Endometrium (tissue), 2 donors: ENCODE measurements around the gene HOXB5.

Experiments used
- FAIRE-seq: peaks from 2 replicates; lab custom pipeline; 2012; peaks lifted over from hg19 to GRCh38; lab: Jason Lieb, UNC
- donor health status: control.
- donor health status: control.

HOXB5 gene

DNA sequence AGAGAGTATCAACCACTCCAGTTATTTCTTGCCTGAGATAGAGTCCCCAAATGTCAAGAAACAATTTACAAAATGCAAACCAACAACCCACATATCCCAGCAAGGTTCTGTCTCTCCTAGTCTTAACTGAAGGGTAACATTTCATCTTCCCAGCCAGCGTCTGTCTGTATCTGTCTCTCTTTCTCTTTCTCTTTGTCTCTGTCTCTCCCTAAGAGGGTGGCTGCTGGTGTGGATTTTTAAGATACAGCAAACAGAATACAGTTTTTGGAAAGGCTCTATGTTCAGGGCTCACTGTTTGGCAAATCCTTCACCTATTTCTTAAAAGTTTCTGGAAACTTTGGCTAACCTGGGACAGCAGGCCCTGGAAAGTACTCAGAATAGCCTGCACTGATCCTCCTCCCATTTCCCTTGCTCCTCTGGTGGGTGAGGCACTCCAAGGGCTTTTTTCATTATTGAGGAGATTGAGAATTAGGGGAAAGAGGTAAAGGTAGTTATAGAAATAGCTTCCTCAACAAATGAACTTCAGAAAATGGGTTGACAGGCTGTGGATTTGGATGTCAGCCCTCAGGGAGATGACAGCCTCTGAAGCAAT, 21.7 kb downstream of the HOXB5 start:
- FAIRE-seq = no peak

DNA sequence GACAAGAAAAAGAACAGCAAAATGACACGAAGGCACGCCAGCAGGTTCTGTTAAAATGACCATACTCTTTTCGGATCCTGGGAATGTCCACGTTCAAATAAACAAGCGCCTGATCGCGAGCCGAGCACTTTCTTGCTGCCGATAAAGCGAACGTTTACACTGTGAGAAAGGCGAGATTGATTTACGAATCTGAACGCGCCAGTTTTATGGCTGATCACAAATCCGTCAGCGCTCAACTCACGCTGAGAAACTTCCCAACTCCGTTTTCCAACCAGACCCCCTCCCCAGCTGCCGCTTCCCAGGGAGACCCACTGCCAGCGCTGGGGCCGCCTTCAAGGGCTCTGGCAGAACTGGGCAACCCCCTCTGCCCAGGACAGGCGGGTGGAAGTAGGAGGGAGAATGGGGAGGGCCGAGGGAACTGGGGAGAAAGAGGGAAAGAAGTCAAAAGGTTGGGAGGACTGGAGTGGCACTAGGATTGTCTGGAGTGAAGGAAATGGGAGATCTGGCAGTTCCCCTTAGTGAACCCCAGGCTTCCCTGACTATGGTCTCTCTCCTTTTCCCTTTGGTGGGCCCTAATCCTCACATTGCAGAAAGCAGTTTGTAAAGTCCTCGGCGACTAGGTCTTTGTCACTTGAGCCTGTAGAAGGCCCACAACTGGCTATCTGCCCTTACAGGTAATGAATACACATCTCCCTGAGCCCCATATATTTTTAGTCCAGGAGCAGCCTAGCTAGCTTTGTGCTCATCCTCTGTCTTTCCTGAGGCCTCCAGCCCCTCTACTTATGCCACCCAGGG, 22.4 kb downstream of the HOXB5 start:
- no peak for FAIRE-seq

DNA sequence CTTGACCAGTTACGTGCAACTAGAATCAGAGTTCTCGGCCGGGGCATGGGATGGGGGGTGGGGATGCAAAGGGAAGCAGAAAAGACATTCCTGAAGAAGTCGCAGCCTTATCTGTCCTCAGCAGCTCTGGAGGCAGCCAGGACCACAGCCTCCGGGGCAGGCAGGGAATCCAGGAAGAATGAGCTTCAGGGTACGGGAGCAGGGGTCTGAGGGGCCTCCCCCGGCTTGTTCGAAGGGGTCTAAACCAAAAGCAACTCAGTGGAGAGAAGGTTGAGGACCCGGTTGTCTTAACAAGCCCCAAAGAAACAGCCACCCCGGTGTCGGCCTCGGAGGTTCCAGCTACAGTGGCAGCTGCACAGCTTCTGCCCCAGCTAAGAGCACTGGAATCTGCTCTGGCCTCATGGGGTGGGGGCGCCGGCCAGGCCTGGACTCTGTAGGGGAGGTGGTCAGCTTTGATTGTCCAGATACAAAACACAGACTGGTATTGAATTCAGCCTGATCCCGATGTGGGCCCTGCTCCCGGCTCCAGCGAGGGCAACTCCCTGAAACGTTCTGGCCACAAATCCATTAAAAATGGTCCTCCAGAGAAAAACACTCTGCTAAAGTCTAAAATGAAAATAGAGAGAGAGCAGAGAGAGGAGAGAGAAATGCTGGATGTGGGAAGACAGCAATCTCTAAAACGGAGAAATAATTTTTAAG, 23.1 kb downstream of the HOXB5 start:
- FAIRE-seq = no peak

DNA sequence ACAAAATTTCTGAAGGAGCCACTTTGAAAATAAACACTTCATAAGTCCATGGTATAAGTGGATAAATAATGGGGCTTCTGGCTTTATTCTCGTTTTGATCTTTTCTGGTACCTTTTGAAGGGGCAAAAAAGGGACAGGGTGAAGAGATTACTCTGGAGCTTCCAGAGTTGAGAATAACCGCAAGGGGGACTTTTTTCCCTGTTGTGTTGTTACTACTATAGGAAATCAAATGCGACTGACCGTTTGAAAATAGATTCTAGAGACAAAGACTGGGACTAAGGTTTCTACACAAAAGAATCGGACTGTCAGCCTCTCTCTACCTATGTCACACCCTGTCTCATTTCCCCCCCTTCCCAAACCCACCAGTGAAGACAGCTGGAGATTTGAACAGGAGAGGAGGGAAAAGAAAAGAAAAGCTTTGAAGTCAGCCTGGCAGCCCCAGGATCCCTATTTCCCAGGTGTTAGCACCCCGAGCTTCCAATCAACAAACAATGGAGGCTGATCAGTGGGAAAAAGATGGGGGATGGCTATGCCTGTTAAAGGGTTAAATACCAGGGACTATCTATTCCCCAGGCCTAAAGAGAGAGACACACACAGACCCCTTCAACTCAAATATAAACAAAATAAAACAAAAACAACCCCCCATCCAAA, 23.8 kb downstream of the HOXB5 start:
- no peak for FAIRE-seq

DNA sequence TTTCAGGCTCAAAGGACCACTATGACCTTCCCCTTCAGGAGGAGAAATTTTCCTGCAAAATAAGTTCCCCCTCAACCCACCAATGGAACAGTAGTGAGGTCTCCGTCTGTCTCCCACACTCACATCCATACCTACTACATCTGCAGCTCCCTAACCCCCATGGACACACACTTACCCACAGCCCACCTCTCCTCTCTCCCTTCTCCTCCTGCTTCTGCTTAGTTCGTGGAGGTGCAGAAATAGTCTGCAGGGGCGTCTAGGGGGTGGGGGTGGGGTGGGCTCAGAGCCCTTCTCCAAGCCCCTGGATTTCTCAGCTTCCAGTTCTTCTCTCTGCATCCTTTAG, 24.4 kb downstream of the HOXB5 start:
- FAIRE-seq = no peak

DNA sequence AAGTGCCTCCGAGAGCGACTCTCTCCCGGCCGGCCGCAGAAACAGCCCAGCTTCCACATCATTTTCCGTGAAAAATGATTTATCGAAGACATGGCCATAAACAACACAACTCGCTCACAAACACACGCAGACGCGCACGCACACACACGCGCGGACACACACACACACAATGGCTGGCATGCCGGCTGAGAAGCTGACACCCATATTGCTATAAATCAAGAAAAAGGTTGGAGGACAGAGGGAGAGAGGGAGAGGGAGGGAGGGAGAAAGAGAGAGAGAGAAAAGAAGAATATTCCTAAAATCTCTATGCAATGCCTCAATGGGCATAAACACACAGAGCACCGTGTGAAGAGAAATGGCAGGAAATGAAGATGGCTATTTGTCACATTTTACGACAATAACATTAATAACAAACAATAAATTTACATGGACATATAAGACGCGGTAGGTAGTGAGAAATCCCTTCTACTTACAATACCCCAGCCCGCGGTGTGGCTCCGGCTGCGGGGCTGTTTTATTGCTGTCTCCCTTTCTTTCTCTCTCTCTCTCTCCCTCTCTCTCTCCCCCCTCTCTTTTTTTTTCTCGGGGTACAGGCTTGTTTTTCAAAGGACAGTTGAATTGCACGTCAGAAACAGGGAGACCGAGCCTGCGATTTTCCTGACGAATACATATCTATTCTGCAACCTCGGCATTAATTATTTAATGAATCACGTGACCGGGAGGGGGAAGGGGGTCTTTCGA, 24.9 kb downstream of the HOXB5 start:
- FAIRE-seq = no peak

DNA sequence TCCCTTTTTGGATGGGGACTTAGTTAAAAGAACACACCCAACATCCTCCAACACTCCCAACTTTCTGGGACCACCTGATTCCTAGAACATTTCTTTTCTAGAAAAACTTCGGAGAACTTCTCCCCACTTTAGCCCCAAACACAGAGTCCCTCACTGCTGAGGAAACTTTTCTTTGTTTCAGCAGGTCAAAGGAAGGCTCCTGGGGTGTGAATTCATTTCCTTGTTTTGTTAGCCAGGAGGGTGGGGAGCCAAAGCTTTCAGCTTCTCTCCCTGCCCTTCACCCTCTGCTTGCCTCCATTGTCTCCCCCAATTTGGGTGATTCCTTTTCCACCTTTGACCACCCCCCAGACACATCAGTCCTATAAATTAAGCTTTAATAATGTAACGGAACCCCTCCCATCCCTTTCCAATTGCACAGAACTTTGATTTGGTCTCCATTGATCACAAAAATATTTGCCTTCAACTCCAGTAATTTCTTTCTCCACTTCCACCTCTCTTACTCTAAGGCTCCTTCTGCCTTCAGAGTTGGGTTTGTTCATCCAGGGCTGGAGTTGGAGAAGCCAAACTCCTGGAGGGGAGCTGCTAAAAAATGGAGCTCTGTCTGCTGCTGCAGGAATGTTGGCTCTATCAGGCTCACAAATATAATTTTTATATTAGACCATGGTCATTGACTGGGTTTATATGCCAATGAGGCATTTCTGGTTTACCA, 25.8 kb downstream of the HOXB5 start:
- no peak for FAIRE-seq

DNA sequence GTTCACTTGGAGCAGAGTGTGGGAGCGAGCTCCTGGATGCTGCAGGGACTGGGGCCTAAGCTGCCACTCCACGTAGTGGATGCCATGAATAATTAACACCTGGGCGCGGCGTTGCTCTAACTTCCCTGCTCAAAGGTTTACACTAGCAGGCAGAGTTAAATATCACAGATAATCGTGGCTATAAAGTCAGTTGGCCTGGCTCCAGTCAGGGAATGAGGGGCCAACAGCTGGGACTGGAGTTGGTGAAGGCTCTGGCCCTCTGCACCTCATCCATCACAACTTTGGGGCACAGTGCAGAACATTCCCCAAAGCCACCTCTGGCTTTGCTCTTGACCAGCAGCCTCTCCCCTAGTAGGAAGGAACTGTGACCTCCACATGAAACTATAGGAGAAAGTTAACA, 26.4 kb downstream of the HOXB5 start:
- no peak for FAIRE-seq

DNA sequence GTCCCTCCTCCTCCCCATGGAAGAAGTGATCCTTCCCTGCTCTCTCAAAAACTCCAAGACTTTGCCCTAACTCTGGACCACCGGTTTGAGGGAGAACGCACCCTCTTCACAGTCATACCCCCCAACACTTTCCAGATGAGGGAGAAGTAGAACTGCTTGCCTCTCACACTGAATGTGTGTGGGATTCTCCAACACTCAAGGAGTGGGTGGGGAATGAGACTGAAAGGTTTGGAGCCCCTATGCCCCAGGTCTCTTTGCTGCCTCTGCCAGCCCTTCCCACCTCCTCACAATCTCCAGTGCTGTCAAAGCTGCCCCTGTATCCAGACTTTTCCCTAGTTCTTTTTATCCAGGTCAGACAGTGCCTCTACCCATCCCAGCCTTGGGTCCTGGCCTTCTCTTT, 26.9 kb downstream of the HOXB5 start:
- no peak for FAIRE-seq

DNA sequence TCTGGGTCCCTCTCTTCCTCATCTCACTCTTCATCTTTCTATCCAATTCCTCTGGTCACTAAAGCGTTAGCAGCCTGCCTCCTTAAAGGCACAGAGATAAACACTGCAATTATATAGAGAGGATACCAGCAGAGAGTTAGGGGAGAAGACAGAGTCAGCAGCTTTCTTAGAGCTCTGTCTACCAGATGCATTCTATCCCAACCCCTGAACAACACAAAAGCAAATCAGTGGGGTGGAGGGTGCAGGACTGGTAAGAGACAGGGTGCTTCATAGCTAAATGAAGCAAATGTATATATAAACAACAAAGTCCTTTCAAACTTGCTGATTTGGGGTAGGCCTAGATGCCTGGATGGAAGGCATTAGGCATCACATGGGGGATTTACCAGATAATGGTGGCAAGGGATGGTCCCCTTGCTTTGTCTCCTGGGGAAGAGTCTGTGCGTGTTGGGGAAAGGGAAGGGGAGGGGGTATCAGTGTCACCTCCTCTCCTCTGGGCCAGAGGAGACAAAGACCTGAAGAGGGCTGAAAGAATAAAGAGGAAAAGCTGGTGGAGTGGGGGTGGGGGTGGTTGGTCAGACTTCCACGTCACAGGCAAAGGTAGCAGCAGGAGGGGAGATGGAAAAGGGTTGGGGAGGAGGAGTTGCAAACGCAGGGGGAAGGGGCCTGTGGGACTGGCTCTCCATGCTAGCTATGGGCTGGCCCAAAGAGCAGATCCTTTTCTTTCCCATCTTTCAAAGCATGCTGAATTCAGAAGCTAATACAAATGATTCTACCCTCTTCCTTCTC, 27.5 kb downstream of the HOXB5 start:
- FAIRE-seq = no peak

DNA sequence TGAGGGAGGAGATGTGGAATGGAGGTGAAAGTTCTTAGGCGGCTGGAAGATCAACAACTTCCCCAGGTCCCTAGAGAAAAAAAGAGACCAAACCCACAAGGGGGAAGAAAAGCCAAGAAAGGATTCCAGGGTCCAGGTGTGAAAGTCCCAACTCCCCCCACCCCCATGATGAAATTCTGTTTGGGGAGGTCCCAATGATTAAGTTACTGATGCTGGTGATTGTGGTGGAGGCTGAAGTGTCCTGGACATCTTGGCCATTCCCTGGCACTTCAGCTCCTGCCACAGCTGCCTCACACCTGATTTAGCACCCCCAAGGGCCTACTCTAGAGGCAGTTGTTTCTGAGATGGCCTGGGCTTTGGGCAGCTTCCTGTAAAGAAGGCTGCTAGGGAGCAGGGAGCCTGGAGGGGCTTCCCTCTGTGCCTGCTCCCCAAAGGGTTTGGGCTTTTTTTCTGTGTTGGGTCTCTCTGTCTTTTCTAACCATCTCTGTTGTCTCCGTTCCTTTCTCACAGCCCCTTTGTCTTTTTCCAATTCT, 28.5 kb downstream of the HOXB5 start:
- no peak for FAIRE-seq

DNA sequence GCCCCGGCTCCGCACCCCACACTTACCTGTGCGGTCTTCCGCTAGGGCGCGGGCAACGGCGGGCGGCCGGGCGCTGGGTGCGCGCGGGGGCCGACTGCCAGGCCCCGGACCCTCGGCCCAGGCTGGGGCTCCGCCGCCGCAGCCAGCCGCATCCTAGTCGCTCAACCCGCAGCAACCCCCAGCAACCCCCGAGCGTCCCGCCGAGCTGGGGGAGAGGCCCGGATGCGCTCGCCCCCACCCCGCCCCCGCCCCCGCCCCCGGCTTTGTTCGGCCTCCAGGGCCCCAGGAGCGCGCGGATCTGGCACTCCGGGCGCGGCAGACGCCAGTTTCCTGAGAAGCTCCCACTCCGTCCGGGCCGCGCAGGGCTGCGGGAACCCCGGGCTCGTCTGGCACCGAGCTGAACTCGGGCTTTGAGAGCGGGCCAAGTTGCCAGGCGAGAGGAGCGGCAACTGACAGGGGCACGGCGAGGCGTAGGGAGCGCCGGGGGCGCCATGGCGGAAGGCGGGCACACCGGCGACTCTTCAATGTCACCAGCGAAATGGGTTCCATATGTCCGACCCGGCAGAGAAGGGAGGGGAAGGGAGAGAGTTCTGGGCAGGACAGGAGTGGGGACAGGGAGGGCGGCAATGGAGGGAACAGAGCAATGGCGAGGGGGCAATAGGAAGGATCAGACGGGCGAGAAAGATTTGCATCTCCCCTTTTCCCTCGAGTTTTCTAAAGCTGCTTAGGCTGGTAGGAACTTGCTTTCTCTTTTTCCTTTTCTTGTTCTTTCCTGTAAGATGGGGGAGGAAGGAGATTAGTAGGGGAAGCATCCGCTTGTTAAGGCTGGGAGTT, 29.2 kb downstream of the HOXB5 start:
- no peak for FAIRE-seq

DNA sequence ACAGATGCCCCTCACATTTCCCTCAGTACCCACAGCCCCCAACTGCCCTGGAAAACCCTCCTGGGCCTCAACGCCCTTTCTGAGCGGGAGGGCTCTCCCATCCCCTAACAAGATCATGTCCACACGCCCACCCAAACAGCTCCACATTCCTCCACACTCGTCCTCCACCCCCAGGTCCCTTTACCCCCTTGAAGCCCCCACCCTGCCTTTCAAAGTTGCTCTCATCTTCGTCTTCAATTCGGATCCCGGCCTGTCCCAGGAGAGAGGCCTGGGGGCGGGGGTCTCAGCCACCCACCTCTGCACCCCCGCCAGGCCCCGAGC, 29.8 kb downstream of the HOXB5 start:
- FAIRE-seq = no peak

DNA sequence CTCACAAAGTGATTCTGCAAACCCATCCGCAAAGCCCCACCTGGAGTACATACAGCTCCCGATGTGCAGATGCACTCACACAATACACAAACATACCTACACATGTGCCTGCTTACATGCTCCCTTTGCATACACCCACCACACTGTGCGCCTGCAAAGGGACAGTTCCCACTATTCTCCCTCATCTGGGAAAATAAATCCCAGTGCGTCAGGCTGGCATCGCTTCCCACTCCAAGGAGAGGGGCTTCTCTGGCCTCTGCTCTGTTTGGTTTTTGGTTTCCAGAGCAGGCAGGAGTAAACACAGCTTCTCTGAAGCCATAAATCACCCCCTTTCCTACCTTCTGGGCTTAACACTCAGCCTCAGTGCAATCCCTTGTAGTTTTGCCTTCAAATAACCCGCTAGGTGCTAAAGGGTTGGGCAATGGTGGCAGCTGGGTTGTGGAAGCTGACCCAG, 30.2 kb downstream of the HOXB5 start:
- FAIRE-seq = no peak

DNA sequence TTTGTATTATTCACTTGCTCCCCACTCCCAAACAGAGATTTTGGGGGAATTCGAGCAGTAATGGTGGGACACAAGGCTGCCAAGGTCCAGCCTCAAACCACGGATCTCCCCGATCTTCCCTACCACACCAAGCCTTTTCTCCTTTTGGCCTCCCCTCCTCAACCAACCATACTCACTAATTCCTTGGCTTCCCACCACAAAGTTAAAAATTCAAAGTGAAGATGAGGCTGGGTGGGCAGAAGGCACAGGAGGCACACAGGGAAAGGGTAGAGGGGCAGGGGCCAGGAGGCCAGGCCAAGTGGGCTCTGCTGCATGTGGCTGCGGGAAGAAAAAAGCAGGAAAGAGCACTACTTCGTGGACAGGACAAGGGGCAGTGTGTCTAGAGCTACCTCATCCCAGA, 30.6 kb downstream of the HOXB5 start:
- no peak for FAIRE-seq

DNA sequence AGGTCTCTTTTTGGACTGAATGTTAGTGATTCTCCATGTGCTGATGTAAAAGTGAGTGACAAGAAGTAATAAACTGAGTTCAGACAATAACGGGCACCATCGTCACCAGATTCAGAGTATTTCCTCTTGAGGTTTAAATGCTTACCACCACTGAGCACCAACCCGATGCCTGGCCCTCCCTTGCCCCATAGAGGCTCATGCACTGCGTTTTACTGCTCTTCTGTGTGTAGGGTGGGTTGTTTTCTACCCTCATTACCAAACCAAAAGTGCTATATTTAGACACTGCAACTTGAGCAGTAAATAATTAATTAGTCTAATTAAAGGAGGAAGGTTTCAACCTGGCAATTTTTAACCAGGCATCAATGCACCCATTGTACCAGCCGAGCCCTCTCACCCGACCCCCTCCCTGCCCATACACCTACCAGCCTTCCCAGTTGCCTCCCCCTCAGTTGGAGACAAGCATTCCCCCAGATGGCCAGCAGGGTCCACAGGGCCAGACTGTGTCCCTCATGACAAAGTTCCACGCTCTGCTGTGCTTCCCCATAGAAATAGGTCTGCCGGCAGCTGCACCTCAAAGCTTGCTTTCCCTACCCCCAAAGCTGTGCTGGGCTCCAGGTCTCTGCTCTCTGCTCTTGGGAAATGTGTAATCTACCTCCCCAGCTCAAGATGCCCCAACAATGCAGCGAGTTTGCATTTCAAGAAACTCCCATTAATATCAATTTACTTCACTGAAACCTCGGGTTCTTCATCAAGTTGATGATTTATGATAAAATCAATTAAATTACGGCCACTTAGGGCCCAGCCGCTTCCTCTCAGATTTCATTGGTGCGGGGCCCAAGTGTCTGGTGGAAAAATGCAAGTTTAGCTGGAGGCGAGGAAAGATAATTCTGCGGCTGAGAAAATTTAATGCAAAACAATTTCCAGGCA, 31.4 kb downstream of the HOXB5 start:
- no peak for FAIRE-seq

DNA sequence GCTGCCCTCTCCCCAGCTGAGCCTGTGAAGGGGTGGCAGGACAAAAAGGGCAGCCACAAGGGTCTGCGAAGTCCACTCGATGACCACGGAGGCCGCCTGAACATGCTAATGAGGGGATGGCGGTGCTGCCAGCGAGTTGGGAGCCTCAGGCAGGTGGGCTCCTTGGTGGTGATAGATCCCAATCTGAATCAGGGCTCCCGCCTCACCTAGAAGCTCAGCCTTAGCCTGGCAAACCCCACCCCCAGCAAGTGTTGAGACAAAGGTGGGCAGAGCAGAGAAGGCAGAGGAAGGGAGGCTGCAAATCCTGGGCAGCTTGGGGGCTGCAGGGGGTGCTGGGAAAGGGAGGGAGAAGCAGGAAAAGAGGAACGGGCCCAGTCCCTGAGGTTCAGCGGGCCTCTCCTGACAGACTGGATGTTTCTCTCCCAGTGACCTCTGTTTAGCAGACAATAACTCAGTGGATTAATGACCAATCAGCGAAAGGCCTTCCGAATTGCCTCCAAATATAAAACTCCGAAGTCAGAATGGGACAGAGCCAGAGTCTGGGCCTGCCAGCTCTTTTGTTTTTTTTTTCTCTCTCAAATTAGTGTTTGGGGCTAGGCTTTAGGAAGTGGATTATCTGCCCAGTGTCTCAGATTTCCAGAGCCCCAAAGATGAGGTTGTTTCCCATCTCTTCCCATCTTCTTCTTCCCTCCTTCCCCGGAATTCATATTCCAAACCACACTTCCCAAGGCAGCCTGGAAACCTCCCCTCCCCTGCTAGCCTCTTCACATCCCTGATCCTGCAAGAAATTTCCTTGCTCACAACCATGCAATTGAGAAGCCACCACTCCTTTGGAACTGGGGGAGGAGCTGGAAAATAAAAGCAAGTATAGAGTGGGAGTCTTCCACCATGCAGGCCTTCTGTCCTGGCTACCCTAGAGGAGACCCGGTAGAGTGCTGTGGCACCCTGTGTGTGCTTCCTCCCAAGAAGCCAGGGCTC, 33.5 kb downstream of the HOXB5 start:
- FAIRE-seq = no peak
